Panc1 (cell line): ENCODE data around the gene GUCY1A1. TPM values are rescaled to one million over a fixed set of nuclear protein-coding genes. Genes with fewer than 3 reads are reported as not detected.

Experiments
- ATAC-seq: fragments of 200-7000 bp; cut with Tn5 transposase; 2 replicates; pipeline ENCODE4 v1.9.1; 2020; ENCODE audit warnings: mild to moderate bottlenecking, moderate library complexity
- BruUV-seq: library from RNA; stranded (reverse); fragments of 400-500 nt; replicated peaks from 2 replicates; lab custom pipeline; 2021; lab: Mats Ljungman, UMichigan
- CTCF ChIA-PET: fragments of 300-600 bp; sonication (Branson Sonifier 250); formaldehyde crosslinking; loops from one replicate; lab custom pipeline; 2022; ENCODE audit warnings: antibody characterized with exemption; lab: Charles Lee
- POLR2A ChIA-PET: fragments of 300-600 bp; sonication (Branson Sonifier 250); formaldehyde crosslinking; loops from one replicate; lab custom pipeline; 2022; ENCODE audit warnings: antibody characterized with exemption; lab: Charles Lee
- DNase-seq: peaks from one replicate; pipeline ENCODE4 v3.0.0-alpha.2; 2010; ENCODE audit warnings: low read depth, low spot score
- H3K27ac ChIP-seq: 2 replicates; pipeline ENCODE4 v1.5.1; 2011; ENCODE audit warnings: mild to moderate bottlenecking, low read length, inconsistent platforms
- H3K27me3 ChIP-seq: fragments of 200-500 bp; sonication (Bioruptor generic); 2 replicates; pipeline ENCODE4 v1.6.0; 2014; ENCODE audit warnings: low read length, inconsistent platforms; ENCODE audit not compliant: control insufficient read depth, insufficient read depth
- H3K36me3 ChIP-seq: fragments of 200-500 bp; sonication (Bioruptor generic); 2 replicates; pipeline ENCODE4 v1.5.1; 2014; ENCODE audit warnings: inconsistent platforms, mild to moderate bottlenecking, low read length, moderate library complexity; ENCODE audit not compliant: control insufficient read depth, insufficient read depth
- H3K4me1 ChIP-seq: 2 replicates; pipeline ENCODE4 v1.5.1; 2011; ENCODE audit warnings: inconsistent platforms, mild to moderate bottlenecking, low read length, moderate library complexity; ENCODE audit not compliant: control insufficient read depth, insufficient read depth
- H3K4me3 ChIP-seq, 2 experiments: 2 replicates each; pipeline ENCODE4 v1.5.1; 2011 to 2012; ENCODE audit warnings: low read depth in 2 of 2, low read length in 2 of 2, mild to moderate bottlenecking in 2 of 2, inconsistent platforms in 1 of 2, moderate library complexity in 1 of 2
- H3K9me3 ChIP-seq: fragments of 200-500 bp; sonication (Bioruptor generic); 2 replicates; pipeline ENCODE4 v1.5.1; 2014; ENCODE audit warnings: low read depth, mild to moderate bottlenecking, inconsistent platforms, low read length, moderate library complexity; ENCODE audit not compliant: control insufficient read depth, insufficient read depth
- POLR2AphosphoS5 ChIP-seq: IDR thresholded peaks from 2 replicates; pipeline ENCODE4 v1.6.1; 2012; ENCODE audit warnings: mild to moderate bottlenecking, low read depth, low read length, moderate library complexity
- SIN3A ChIP-seq: IDR thresholded peaks from 2 replicates; pipeline ENCODE4 v1.6.1; 2012; ENCODE audit warnings: low read depth, mild to moderate bottlenecking, low read length, moderate library complexity, borderline replicate concordance; ENCODE audit not compliant: insufficient read depth
- TCF7L2 ChIP-seq: IDR thresholded peaks from 2 replicates; pipeline ENCODE4 v1.6.1; 2011; ENCODE audit warnings: mild to moderate bottlenecking, low read depth, low read length, inconsistent platforms
- in situ Hi-C: cut with HindIII; loops from 2 replicates; pipeline ENCODE4 v1.10.0; 2016; ENCODE audit warnings: low sequenced_read_pairs, low pct_unique_long_range_greater_than_20kb
- intact Hi-C: fragments of 100-400 bp; cut with micrococcal nuclease; formaldehyde crosslinking; loops from one replicate; pipeline ENCODE4 v1.10.0; 2022; ENCODE audit not compliant: unreplicated experiment
- total RNA-seq: library from RNA; stranded (reverse); gene quantifications from one replicate; pipeline ENCODE4 v1.2.1, GENCODE V29; 2021; ENCODE audit not compliant: unreplicated experiment
- TF ChIP-seq, protein P1 (sequence below): fragments of 450-650 bp; IDR thresholded peaks from 2 replicates; pipeline ENCODE4 v1.5.1; 2017; ENCODE audit warnings: mild to moderate bottlenecking
- TF ChIP-seq, protein P2 (sequence below), 2 experiments: IDR thresholded peaks; 2 replicates each; pipeline ENCODE4 v1.6.1; 2011 to 2012; ENCODE audit warnings: low read depth in 2 of 2, control low read depth in 1 of 2, low read length in 1 of 2, mild to moderate bottlenecking in 1 of 2, moderate library complexity in 1 of 2; ENCODE audit not compliant: insufficient read depth in 1 of 2

GUCY1A1 gene
- total RNA-seq, 1 experiment from 2014 or later, result 0.57 TPM

DNA sequence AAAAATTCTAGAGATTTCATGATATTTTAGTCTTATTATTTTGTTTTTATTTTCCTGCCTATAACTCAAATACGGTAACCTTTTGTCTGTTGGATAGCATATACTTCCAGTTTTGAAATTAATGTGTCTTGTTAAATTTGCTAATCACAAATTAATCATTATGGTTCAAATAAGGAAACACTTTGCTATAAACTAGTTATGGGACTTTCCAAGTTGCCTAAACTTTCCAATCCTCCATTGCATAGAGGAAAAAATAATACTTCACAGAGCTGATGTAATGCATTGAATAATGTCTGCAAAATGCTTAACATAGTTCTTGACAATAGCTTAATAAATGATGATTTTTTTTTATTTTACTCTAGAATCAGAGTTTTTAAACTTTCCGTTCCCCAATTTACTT is 96.9 kb downstream of the GUCY1A1 start:
- Histone ChIP-seq H3K9me3 (no peaks in the 10 kb centered on the region), H3K4me3 (no peak overlapping the region), H3K27me3 (no peaks in the 10 kb centered on the region), H3K27ac (no peak overlapping the region), H3K36me3 (no peaks in the 10 kb centered on the region), H3K4me1 (no peaks in the 10 kb centered on the region)
- ATAC-seq (no peak), DNase-seq (no peak)
- intact Hi-C loops, result no loop called here
- ChIA-PET CTCF (no interaction called here), POLR2A (no interaction called here)
- in situ Hi-C loops, result no loop called here
- TF ChIP-seq, protein P1, sequence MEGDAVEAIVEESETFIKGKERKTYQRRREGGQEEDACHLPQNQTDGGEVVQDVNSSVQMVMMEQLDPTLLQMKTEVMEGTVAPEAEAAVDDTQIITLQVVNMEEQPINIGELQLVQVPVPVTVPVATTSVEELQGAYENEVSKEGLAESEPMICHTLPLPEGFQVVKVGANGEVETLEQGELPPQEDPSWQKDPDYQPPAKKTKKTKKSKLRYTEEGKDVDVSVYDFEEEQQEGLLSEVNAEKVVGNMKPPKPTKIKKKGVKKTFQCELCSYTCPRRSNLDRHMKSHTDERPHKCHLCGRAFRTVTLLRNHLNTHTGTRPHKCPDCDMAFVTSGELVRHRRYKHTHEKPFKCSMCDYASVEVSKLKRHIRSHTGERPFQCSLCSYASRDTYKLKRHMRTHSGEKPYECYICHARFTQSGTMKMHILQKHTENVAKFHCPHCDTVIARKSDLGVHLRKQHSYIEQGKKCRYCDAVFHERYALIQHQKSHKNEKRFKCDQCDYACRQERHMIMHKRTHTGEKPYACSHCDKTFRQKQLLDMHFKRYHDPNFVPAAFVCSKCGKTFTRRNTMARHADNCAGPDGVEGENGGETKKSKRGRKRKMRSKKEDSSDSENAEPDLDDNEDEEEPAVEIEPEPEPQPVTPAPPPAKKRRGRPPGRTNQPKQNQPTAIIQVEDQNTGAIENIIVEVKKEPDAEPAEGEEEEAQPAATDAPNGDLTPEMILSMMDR, result no peak
- TF ChIP-seq, protein P2, sequence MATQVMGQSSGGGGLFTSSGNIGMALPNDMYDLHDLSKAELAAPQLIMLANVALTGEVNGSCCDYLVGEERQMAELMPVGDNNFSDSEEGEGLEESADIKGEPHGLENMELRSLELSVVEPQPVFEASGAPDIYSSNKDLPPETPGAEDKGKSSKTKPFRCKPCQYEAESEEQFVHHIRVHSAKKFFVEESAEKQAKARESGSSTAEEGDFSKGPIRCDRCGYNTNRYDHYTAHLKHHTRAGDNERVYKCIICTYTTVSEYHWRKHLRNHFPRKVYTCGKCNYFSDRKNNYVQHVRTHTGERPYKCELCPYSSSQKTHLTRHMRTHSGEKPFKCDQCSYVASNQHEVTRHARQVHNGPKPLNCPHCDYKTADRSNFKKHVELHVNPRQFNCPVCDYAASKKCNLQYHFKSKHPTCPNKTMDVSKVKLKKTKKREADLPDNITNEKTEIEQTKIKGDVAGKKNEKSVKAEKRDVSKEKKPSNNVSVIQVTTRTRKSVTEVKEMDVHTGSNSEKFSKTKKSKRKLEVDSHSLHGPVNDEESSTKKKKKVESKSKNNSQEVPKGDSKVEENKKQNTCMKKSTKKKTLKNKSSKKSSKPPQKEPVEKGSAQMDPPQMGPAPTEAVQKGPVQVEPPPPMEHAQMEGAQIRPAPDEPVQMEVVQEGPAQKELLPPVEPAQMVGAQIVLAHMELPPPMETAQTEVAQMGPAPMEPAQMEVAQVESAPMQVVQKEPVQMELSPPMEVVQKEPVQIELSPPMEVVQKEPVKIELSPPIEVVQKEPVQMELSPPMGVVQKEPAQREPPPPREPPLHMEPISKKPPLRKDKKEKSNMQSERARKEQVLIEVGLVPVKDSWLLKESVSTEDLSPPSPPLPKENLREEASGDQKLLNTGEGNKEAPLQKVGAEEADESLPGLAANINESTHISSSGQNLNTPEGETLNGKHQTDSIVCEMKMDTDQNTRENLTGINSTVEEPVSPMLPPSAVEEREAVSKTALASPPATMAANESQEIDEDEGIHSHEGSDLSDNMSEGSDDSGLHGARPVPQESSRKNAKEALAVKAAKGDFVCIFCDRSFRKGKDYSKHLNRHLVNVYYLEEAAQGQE (IDR thresholded peaks at IDR 0.05; ENCODE audit: insufficient read depth in 1 of 2, low read depth in 2 of 2, low read length in 1 of 2), result no peak
- TF ChIP-seq SIN3A, result no peak
- no peak for TF ChIP-seq TCF7L2
- no peak for TF ChIP-seq POLR2AphosphoS5
- no TSS peak for BruUV-seq

DNA sequence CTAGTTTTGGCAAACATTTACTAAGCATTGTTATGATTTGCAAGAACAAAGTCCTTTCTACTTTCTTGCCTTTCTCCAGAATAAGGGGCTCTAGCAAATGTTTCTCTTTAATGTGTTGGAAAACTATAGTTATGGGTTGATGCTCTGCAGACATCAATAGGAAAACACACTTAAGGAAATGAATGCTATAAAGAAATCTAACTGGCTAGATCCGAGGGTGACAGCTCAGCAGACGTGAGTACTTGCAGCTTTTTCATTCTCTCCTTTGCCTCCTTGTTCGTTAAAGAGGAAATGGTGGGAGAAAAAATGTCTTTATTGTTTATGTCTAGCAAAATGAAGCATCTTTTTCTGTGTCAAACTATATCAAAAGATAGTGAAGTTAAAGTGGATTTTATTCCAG is 98.5 kb downstream of the GUCY1A1 start:
- in situ Hi-C loops (no loop called here), intact Hi-C loops (no loop called here)
- no peak for DNase-seq
- no TSS peak for BruUV-seq
- TF ChIP-seq POLR2AphosphoS5 (no peak), SIN3A (no peak), TCF7L2 (no peak)
- TF ChIP-seq, protein P2 (IDR thresholded peaks at IDR 0.05; ENCODE audit: insufficient read depth in 1 of 2, low read depth in 2 of 2, low read length in 1 of 2), result no peak
- TF ChIP-seq, protein P1, result no peak
- H3K27ac ChIP-seq, result no peak overlapping the region
- no peak overlapping the region for H3K4me3 ChIP-seq
- H3K36me3 ChIP-seq, result no peaks in the 10 kb centered on the region
- no peaks in the 10 kb centered on the region for H3K27me3 ChIP-seq
- ChIA-PET POLR2A (no interaction called here), CTCF (no interaction called here)
- H3K9me3 ChIP-seq, result no peaks in the 10 kb centered on the region
- no peaks in the 10 kb centered on the region for H3K4me1 ChIP-seq
- ATAC-seq, result no peak
